GM12878 (cell line): Measurements from ENCODE around the gene CKS1B. TPM values are rescaled to one million over a fixed set of nuclear protein-coding genes. Genes with fewer than 3 reads are reported as not detected.
A peak's percentile ranks its signal among the peaks of the same experiment; 100 is the strongest.

Experiments
- CBX5 ChIP-seq: sonication (generic); IDR thresholded peaks from 2 replicates; pipeline ENCODE4 v1.6.1; 2016; ENCODE audit warnings: low read depth, moderate library complexity, mild to moderate bottlenecking, inconsistent platforms
- CREB1 ChIP-seq: IDR thresholded peaks from 2 replicates; pipeline ENCODE4 v1.6.1; 2012; ENCODE audit warnings: low read depth, mild to moderate bottlenecking, inconsistent platforms
- GABPA ChIP-seq: IDR thresholded peaks from 2 replicates; pipeline ENCODE4 v1.6.1; 2014; ENCODE audit warnings: antibody characterized with exemption, low read depth, mild to moderate bottlenecking, inconsistent platforms
- MYB ChIP-seq: fragments of 150-350 bp; IDR thresholded peaks from 2 replicates; pipeline ENCODE4 v1.6.1; 2014; ENCODE audit warnings: mild to moderate bottlenecking, low read depth, low read length, borderline replicate concordance
- NBN ChIP-seq: fragments of 450-650 bp; IDR thresholded peaks from 2 replicates; pipeline ENCODE4 v1.6.1; 2016
- PAX5 ChIP-seq: IDR thresholded peaks from 2 replicates; pipeline ENCODE4 v1.6.1; 2011; ENCODE audit warnings: low read depth, low read length, borderline replicate concordance
- POLR2AphosphoS5 ChIP-seq: IDR thresholded peaks from 2 replicates; pipeline ENCODE4 v1.6.1; 2011; ENCODE audit warnings: mild to moderate bottlenecking, low read length, inconsistent platforms
- RUNX3 ChIP-seq: IDR thresholded peaks from 2 replicates; pipeline ENCODE4 v1.6.1; 2012; ENCODE audit warnings: low read length, inconsistent platforms
- SRF ChIP-seq, 2 experiments: IDR thresholded peaks; 2 replicates each; pipeline ENCODE4 v1.6.1; 2011; ENCODE audit warnings: low read depth in 2 of 2, low read length in 2 of 2, mild to moderate bottlenecking in 1 of 2, moderate library complexity in 1 of 2
- TARDBP ChIP-seq: IDR thresholded peaks from 2 replicates; pipeline ENCODE4 v1.6.1; 2016; ENCODE audit warnings: borderline replicate concordance
- WRNIP1 ChIP-seq: IDR thresholded peaks from 2 replicates; pipeline ENCODE4 v1.6.1; 2011; ENCODE audit warnings: low read depth, low read length, improper control_type of control experiment, borderline replicate concordance
- polyA plus RNA-seq, 11 experiments: library from polyadenylated mRNA; depleted of rRNA in 4 of 11; unstranded in 6 of 11; stranded (reverse) in 5 of 11; fragments of >200 nt; fragmentation: Nextera tagmentation in 4 of 11; fragmentation: Illumina TruSeq in 1 of 11; extraction: Ambion mirVana in 4 of 11; extraction: Trizol in 1 of 11; gene quantifications; 1 replicate in 1 of 11; 2 replicates in 10 of 11; pipeline versions ENCODE4 v1.2.1 to v1.2.3, GENCODE V29; 2011 to 2016; ENCODE audit warnings: inconsistent platforms in 2 of 11, missing spikeins in 2 of 11, low read depth in 1 of 11
- total RNA-seq, 4 experiments: library from RNA; depleted of rRNA in 3 of 4; stranded (reverse); fragments of >200 nt in 3 of 4; fragmentation: Illumina TruSeq in 1 of 4; extraction: Trizol in 1 of 4; gene quantifications; 2 replicates each; pipeline versions ENCODE4 v1.2.1 to v1.2.3, GENCODE V29; 2013 to 2021
- TF ChIP-seq, protein P1 (sequence below): fragments of 450-650 bp; formaldehyde crosslinking; IDR thresholded peaks from 2 replicates; pipeline ENCODE4 v1.5.0; 2022; ENCODE audit warnings: mild to moderate bottlenecking, missing genetic modification characterization
- TF ChIP-seq, protein P2 (sequence below): fragments of 450-650 bp; IDR thresholded peaks from 2 replicates; pipeline ENCODE4 v1.6.1; 2017; ENCODE audit warnings: mild to moderate bottlenecking, low read depth, inconsistent platforms; ENCODE audit not compliant: poor library complexity, severe bottlenecking
- TF ChIP-seq, protein P3 (sequence below): fragments of 450-650 bp; IDR thresholded peaks from 2 replicates; pipeline ENCODE4 v1.6.1; 2016; ENCODE audit warnings: mild to moderate bottlenecking

Gene CKS1B
- total and polyA plus RNA-seq, 10 of the 15 experiments (the other 5 are each of a cell fraction or from before 2014, with no cell fraction given): 125 to 608 (median 364) TPM

DNA sequence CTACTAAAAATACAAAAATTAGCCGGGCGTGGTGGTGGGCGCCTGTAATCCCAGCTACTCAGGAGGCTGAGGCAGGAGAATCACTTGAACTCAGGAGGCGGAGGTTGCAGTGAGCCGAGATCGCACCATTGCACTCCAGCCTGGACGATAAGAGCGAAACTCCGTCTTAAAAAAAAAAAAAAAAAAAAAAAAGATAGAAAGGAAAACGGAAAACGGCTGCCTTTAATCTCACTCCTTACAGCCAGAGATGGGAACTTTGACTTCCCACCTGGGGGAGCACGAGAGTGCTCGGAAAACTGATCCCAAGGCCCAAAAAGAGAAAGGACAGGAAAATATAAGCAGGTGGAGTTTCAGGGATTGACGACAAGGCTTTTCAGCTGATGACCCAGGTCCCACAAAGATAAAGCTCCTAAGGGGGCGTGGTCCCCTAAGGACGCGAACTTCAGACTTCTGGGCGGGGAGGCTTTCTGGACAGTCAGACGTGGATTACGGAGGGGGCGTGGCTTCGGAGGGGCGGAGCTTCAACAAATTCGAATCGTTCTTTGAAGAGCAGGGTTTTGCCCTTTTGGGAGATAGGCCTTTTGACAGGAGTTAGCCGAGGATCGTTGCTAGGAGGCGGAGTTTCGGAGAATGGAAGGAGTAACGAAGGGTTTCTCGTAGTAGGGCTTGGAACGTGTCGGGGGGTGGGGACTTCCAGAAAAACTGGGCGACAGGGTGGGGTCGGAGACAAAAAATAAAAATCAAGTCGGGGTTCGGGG is 958 bp upstream of the CKS1B start (continued):
- TF ChIP-seq, protein P1, sequence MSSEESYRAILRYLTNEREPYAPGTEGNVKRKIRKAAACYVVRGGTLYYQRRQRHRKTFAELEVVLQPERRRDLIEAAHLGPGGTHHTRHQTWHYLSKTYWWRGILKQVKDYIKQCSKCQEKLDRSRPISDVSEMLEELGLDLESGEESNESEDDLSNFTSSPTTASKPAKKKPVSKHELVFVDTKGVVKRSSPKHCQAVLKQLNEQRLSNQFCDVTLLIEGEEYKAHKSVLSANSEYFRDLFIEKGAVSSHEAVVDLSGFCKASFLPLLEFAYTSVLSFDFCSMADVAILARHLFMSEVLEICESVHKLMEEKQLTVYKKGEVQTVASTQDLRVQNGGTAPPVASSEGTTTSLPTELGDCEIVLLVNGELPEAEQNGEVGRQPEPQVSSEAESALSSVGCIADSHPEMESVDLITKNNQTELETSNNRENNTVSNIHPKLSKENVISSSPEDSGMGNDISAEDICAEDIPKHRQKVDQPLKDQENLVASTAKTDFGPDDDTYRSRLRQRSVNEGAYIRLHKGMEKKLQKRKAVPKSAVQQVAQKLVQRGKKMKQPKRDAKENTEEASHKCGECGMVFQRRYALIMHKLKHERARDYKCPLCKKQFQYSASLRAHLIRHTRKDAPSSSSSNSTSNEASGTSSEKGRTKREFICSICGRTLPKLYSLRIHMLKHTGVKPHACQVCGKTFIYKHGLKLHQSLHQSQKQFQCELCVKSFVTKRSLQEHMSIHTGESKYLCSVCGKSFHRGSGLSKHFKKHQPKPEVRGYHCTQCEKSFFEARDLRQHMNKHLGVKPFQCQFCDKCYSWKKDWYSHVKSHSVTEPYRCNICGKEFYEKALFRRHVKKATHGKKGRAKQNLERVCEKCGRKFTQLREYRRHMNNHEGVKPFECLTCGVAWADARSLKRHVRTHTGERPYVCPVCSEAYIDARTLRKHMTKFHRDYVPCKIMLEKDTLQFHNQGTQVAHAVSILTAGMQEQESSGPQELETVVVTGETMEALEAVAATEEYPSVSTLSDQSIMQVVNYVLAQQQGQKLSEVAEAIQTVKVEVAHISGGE (CRISPR knock-in tag): no peak
- TF ChIP-seq CREB1 (no peak), CBX5 (no peak), TARDBP (no peak), SRF (IDR thresholded peaks at IDR 0.05; ENCODE audit: low read depth in 2 of 2, low read length in 2 of 2) (0 out of 4 replicates have a peak, but pooled peaks of 1 of the 2 experiments have one; percentile 4), MYB (no peak), PAX5 (no peak), WRNIP1 (no peak), POLR2AphosphoS5 (peak; percentile 64), GABPA (no peak), NBN (peak; percentile 97), RUNX3 (no peak)
- TF ChIP-seq, protein P2, sequence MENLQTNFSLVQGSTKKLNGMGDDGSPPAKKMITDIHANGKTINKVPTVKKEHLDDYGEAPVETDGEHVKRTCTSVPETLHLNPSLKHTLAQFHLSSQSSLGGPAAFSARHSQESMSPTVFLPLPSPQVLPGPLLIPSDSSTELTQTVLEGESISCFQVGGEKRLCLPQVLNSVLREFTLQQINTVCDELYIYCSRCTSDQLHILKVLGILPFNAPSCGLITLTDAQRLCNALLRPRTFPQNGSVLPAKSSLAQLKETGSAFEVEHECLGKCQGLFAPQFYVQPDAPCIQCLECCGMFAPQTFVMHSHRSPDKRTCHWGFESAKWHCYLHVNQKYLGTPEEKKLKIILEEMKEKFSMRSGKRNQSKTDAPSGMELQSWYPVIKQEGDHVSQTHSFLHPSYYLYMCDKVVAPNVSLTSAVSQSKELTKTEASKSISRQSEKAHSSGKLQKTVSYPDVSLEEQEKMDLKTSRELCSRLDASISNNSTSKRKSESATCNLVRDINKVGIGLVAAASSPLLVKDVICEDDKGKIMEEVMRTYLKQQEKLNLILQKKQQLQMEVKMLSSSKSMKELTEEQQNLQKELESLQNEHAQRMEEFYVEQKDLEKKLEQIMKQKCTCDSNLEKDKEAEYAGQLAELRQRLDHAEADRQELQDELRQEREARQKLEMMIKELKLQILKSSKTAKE: no peak
- TF ChIP-seq, protein P3, sequence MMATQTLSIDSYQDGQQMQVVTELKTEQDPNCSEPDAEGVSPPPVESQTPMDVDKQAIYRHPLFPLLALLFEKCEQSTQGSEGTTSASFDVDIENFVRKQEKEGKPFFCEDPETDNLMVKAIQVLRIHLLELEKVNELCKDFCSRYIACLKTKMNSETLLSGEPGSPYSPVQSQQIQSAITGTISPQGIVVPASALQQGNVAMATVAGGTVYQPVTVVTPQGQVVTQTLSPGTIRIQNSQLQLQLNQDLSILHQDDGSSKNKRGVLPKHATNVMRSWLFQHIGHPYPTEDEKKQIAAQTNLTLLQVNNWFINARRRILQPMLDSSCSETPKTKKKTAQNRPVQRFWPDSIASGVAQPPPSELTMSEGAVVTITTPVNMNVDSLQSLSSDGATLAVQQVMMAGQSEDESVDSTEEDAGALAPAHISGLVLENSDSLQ: peak; percentile 82
- TF ChIP-seq, all 136 proteins: peak for 16
